NCI-H1694 (cell line): ENCODE measurements around the gene SLC25A20.
"Not testable (repeated sequence)": the region's sequence is repeated elsewhere in the genome, so short reads cannot be mapped to it uniquely, and the experiment has no call there.

ENCODE experiments used
- DNase-seq: peaks from one replicate; lab custom pipeline; 2025; lab: John Stamatoyannopoulos, UW

Gene SLC25A20

GRCh38 chr3:48845170-48845569 lies 53.5 kb downstream of the SLC25A20 start:
- DNase-seq: no peak

GRCh38 chr3:48837163-48837562 lies 61.5 kb downstream of the SLC25A20 start:
- no peak for DNase-seq

- no peak for DNase-seq
These were observed 62.9 kb downstream of the SLC25A20 start for GRCh38 chr3:48835650-48836366.

GRCh38 chr3:48832684-48833083 lies 66.0 kb downstream of the SLC25A20 start:
- DNase-seq: no peak

GRCh38 chr3:48830715-48831114 lies 68.0 kb downstream of the SLC25A20 start:
- no peak for DNase-seq

- DNase-seq: not testable (repeated sequence)
These were observed 69.2 kb downstream of the SLC25A20 start for GRCh38 chr3:48829525-48829924.

GRCh38 chr3:48827874-48828273 lies 70.8 kb downstream of the SLC25A20 start:
- not testable (repeated sequence) for DNase-seq

- no peak for DNase-seq
These were observed 72.2 kb downstream of the SLC25A20 start for GRCh38 chr3:48826451-48826850.

- no peak for DNase-seq
These were observed 77.9 kb downstream of the SLC25A20 start for GRCh38 chr3:48820612-48821324.

GRCh38 chr3:48819234-48820221 lies 79.2 kb downstream of the SLC25A20 start:
- DNase-seq: no peak

GRCh38 chr3:48811524-48811923 lies 87.2 kb downstream of the SLC25A20 start:
- no peak for DNase-seq
